ENCODE data around the gene CFAP45. TPM values are rescaled to one million over a fixed set of nuclear protein-coding genes. Genes with fewer than 3 reads are reported as not detected.

Gene CFAP45
- total and polyA plus RNA-seq, 9 donors = 0.18 to 0.54 (median 0.43) TPM

GRCh38 chr1:159889821-159890252 lies 10.1 kb downstream of the CFAP45 start:
- Histone ChIP-seq H3K36me3 (ENCODE audit: control insufficient read depth, insufficient read depth, low read length) (no peaks in the 10 kb centered on the region), H3K27me3 (ENCODE audit: control insufficient read depth, insufficient read depth, low read length) (no peaks in the 10 kb centered on the region), H3K4me3 (ENCODE audit: low read length) (no peak overlapping the region), H3K27ac (ENCODE audit: low read length) (peak overlapping the region; percentile 72), H3K9me3 (replicated peaks; ENCODE audit: control insufficient read depth, low read depth, low read length) (no peaks in the 10 kb centered on the region), H3K4me1 (ENCODE audit: control insufficient read depth, insufficient read depth, low read length) (peaks cover 14% of the 10 kb centered on the region)
- DNase-seq = peak; percentile 92
- 0% methylated on average over 1 of the region's 2 CpGs for WGBS (ENCODE audit: insufficient coverage)

GRCh38 chr1:159889202-159889601 lies 10.8 kb downstream of the CFAP45 start:
- H3K4me3 ChIP-seq (ENCODE audit: low read length) = no peak overlapping the region
- no peaks in the 10 kb centered on the region for H3K36me3 ChIP-seq (ENCODE audit: control insufficient read depth, insufficient read depth, low read length)
- H3K9me3 ChIP-seq (replicated peaks; ENCODE audit: control insufficient read depth, low read depth, low read length) = no peaks in the 10 kb centered on the region
- DNase-seq = no peak
- peaks cover 12% of the 10 kb centered on the region for H3K4me1 ChIP-seq (ENCODE audit: control insufficient read depth, insufficient read depth, low read length)
- 79% methylated on average over 2 of the region's 4 CpGs for WGBS (ENCODE audit: insufficient coverage)
- no peak overlapping the region for H3K27ac ChIP-seq (ENCODE audit: low read length)
- no peaks in the 10 kb centered on the region for H3K27me3 ChIP-seq (ENCODE audit: control insufficient read depth, insufficient read depth, low read length)

- 60% methylated on average over 7 of the region's 8 CpGs for WGBS (ENCODE audit: insufficient coverage)
- H3K36me3 ChIP-seq (ENCODE audit: control insufficient read depth, insufficient read depth, low read length) = no peaks in the 10 kb centered on the region
- H3K4me3 ChIP-seq (ENCODE audit: low read length) = no peak overlapping the region
- H3K27me3 ChIP-seq (ENCODE audit: control insufficient read depth, insufficient read depth, low read length) = no peaks in the 10 kb centered on the region
- H3K9me3 ChIP-seq (replicated peaks; ENCODE audit: control insufficient read depth, low read depth, low read length) = no peaks in the 10 kb centered on the region
- DNase-seq = no peak
- H3K4me1 ChIP-seq (ENCODE audit: control insufficient read depth, insufficient read depth, low read length) = no peaks in the 10 kb centered on the region
- H3K27ac ChIP-seq (ENCODE audit: low read length) = no peak overlapping the region
Measured at GRCh38 chr1:159884296-159884695, 15.7 kb downstream of the CFAP45 start.

GRCh38 chr1:159883134-159883533 lies 16.8 kb downstream of the CFAP45 start:
- no peak overlapping the region for H3K27ac ChIP-seq (ENCODE audit: low read length)
- WGBS (ENCODE audit: insufficient coverage) = no CpG with 5 or more reads among the region's 4 CpGs
- H3K4me1 ChIP-seq (ENCODE audit: control insufficient read depth, insufficient read depth, low read length) = no peaks in the 10 kb centered on the region
- DNase-seq = no peak
- H3K36me3 ChIP-seq (ENCODE audit: control insufficient read depth, insufficient read depth, low read length) = no peaks in the 10 kb centered on the region
- H3K27me3 ChIP-seq (ENCODE audit: control insufficient read depth, insufficient read depth, low read length) = no peaks in the 10 kb centered on the region
- H3K4me3 ChIP-seq (ENCODE audit: low read length) = no peak overlapping the region
- no peaks in the 10 kb centered on the region for H3K9me3 ChIP-seq (replicated peaks; ENCODE audit: control insufficient read depth, low read depth, low read length)

GRCh38 chr1:159882527-159882862 lies 17.5 kb downstream of the CFAP45 start:
- no CpG with 5 or more reads among the region's 2 CpGs for WGBS (ENCODE audit: insufficient coverage)
- no peaks in the 10 kb centered on the region for H3K4me1 ChIP-seq (ENCODE audit: control insufficient read depth, insufficient read depth, low read length)
- no peak overlapping the region for H3K4me3 ChIP-seq (ENCODE audit: low read length)
- no peaks in the 10 kb centered on the region for H3K9me3 ChIP-seq (replicated peaks; ENCODE audit: control insufficient read depth, low read depth, low read length)
- H3K27me3 ChIP-seq (ENCODE audit: control insufficient read depth, insufficient read depth, low read length) = no peaks in the 10 kb centered on the region
- no peak for DNase-seq
- H3K36me3 ChIP-seq (ENCODE audit: control insufficient read depth, insufficient read depth, low read length) = no peaks in the 10 kb centered on the region
- H3K27ac ChIP-seq (ENCODE audit: low read length) = no peak overlapping the region

- WGBS (ENCODE audit: insufficient coverage) = 43% methylated on average over 5 of the region's 6 CpGs
- H3K36me3 ChIP-seq (ENCODE audit: control insufficient read depth, insufficient read depth, low read length) = no peaks in the 10 kb centered on the region
- peak; percentile 60 for DNase-seq
- no peaks in the 10 kb centered on the region for H3K9me3 ChIP-seq (replicated peaks; ENCODE audit: control insufficient read depth, low read depth, low read length)
- no peak overlapping the region for H3K27ac ChIP-seq (ENCODE audit: low read length)
- H3K4me3 ChIP-seq (ENCODE audit: low read length) = no peak overlapping the region
- no peaks in the 10 kb centered on the region for H3K27me3 ChIP-seq (ENCODE audit: control insufficient read depth, insufficient read depth, low read length)
- no peaks in the 10 kb centered on the region for H3K4me1 ChIP-seq (ENCODE audit: control insufficient read depth, insufficient read depth, low read length)
Measured at GRCh38 chr1:159881622-159882526, 18.1 kb downstream of the CFAP45 start.

GRCh38 chr1:159880430-159880829 lies 19.5 kb downstream of the CFAP45 start:
- H3K4me3 ChIP-seq (ENCODE audit: low read length) = no peak overlapping the region
- no peaks in the 10 kb centered on the region for H3K36me3 ChIP-seq (ENCODE audit: control insufficient read depth, insufficient read depth, low read length)
- H3K27ac ChIP-seq (ENCODE audit: low read length) = no peak overlapping the region
- no peaks in the 10 kb centered on the region for H3K9me3 ChIP-seq (replicated peaks; ENCODE audit: control insufficient read depth, low read depth, low read length)
- 64% methylated on average over 2 of the region's 3 CpGs for WGBS (ENCODE audit: insufficient coverage)
- no peaks in the 10 kb centered on the region for H3K27me3 ChIP-seq (ENCODE audit: control insufficient read depth, insufficient read depth, low read length)
- DNase-seq = no peak
- H3K4me1 ChIP-seq (ENCODE audit: control insufficient read depth, insufficient read depth, low read length) = no peaks in the 10 kb centered on the region

- Histone ChIP-seq H3K36me3 (ENCODE audit: control insufficient read depth, insufficient read depth, low read length) (no peaks in the 10 kb centered on the region), H3K9me3 (replicated peaks; ENCODE audit: control insufficient read depth, low read depth, low read length) (no peaks in the 10 kb centered on the region), H3K27me3 (ENCODE audit: control insufficient read depth, insufficient read depth, low read length) (no peaks in the 10 kb centered on the region), H3K4me1 (ENCODE audit: control insufficient read depth, insufficient read depth, low read length) (no peaks in the 10 kb centered on the region), H3K27ac (ENCODE audit: low read length) (no peak overlapping the region), H3K4me3 (ENCODE audit: low read length) (no peak overlapping the region)
- DNase-seq = no peak
- WGBS (ENCODE audit: insufficient coverage) = no CpG with 5 or more reads among the region's 4 CpGs
Measured at GRCh38 chr1:159879977-159880376, 20.0 kb downstream of the CFAP45 start.

- Histone ChIP-seq H3K9me3 (replicated peaks; ENCODE audit: control insufficient read depth, low read depth, low read length) (no peaks in the 10 kb centered on the region), H3K4me3 (ENCODE audit: low read length) (no peak overlapping the region), H3K27ac (ENCODE audit: low read length) (no peak overlapping the region), H3K27me3 (ENCODE audit: control insufficient read depth, insufficient read depth, low read length) (no peaks in the 10 kb centered on the region), H3K36me3 (ENCODE audit: control insufficient read depth, insufficient read depth, low read length) (no peaks in the 10 kb centered on the region), H3K4me1 (ENCODE audit: control insufficient read depth, insufficient read depth, low read length) (no peaks in the 10 kb centered on the region)
- 100% methylated on average over 1 of the region's 3 CpGs for WGBS (ENCODE audit: insufficient coverage)
- DNase-seq = no peak
Measured at GRCh38 chr1:159879136-159879535, 20.8 kb downstream of the CFAP45 start.

- H3K4me3 ChIP-seq (ENCODE audit: low read length) = no peak overlapping the region
- H3K27me3 ChIP-seq (ENCODE audit: control insufficient read depth, insufficient read depth, low read length) = peaks cover 3% of the 10 kb centered on the region
- no peak for DNase-seq
- H3K36me3 ChIP-seq (ENCODE audit: control insufficient read depth, insufficient read depth, low read length) = no peaks in the 10 kb centered on the region
- H3K27ac ChIP-seq (ENCODE audit: low read length) = no peak overlapping the region
- H3K4me1 ChIP-seq (ENCODE audit: control insufficient read depth, insufficient read depth, low read length) = no peaks in the 10 kb centered on the region
- WGBS (ENCODE audit: insufficient coverage) = 100% methylated on average over 1 of the region's 6 CpGs
- H3K9me3 ChIP-seq (replicated peaks; ENCODE audit: control insufficient read depth, low read depth, low read length) = no peaks in the 10 kb centered on the region
Measured at GRCh38 chr1:159877695-159878444, 22.1 kb downstream of the CFAP45 start.
